Muscle of leg (tissue), 11 donors: Measurements from ENCODE around the gene TPST1. TPM values are rescaled to one million over a fixed set of nuclear protein-coding genes. Genes with fewer than 3 reads are reported as not detected.
"Not testable (repeated sequence)": the region's sequence is repeated elsewhere in the genome, so short reads cannot be mapped to it uniquely, and the experiment has no call there.

ENCODE experiments used
- DNase-seq: peaks from one replicate; pipeline ENCODE4 v3.0.0; 2013
- H3K27ac ChIP-seq: one replicate; pipeline ENCODE4 v1.5.1; 2013; ENCODE audit warnings: mild to moderate bottlenecking, low read length, control low read depth
- H3K27me3 ChIP-seq: one replicate; pipeline ENCODE4 v1.6.1; 2013; ENCODE audit warnings: low read length; ENCODE audit not compliant: control insufficient read depth, insufficient read depth
- H3K36me3 ChIP-seq: one replicate; pipeline ENCODE4 v1.6.1; 2013; ENCODE audit warnings: low read length; ENCODE audit not compliant: control insufficient read depth, insufficient read depth
- H3K4me1 ChIP-seq: one replicate; pipeline ENCODE4 v1.6.1; 2013; ENCODE audit warnings: low read length; ENCODE audit not compliant: control insufficient read depth, insufficient read depth
- H3K4me3 ChIP-seq: one replicate; pipeline ENCODE4 v1.5.1; 2013; ENCODE audit warnings: low read length, control low read depth
- H3K9me3 ChIP-seq: replicated peaks from 2 replicates; pipeline ENCODE4 v1.6.1; 2013; ENCODE audit warnings: low read depth, low read length; ENCODE audit not compliant: control insufficient read depth
- WGBS: methylation state at CpG from one replicate; pipeline ENCODE4 v1.1.5; 2013; ENCODE audit warnings: missing lambda C conversion rate; ENCODE audit not compliant: insufficient coverage; 5-methylcytosine and 5-hydroxymethylcytosine counted together
- polyA plus RNA-seq, 8 donors: library from polyadenylated mRNA; unstranded; fragments of 120-200 nt; gene quantifications; one replicate each; pipeline versions ENCODE4 v1.2.1 to v1.2.3, GENCODE V29; 2013; ENCODE audit warnings: inconsistent platforms in 1 of 8, low replicate concordance in 1 of 8; ENCODE audit not compliant: insufficient read length in 8 of 8, insufficient read depth in 1 of 8
- total RNA-seq: library from RNA; stranded (reverse); fragments of 120-200 nt; gene quantifications from one replicate; pipeline ENCODE4 v1.2.4, GENCODE V29; 2013

TPST1 gene
- total and polyA plus RNA-seq, 9 donors: 11.2 to 39.6 (median 16.3) TPM

GRCh38 chr7:66170309-66171231 lies 34.6 kb upstream of the TPST1 start:
- H3K4me3 ChIP-seq: no peak overlapping the region
- H3K27me3 ChIP-seq: no peaks in the 10 kb centered on the region
- WGBS: 48% methylated on average over 7 of the region's 16 CpGs
- no peak overlapping the region for H3K27ac ChIP-seq
- no peaks in the 10 kb centered on the region for H3K9me3 ChIP-seq
- peaks cover 5% of the 10 kb centered on the region for H3K4me1 ChIP-seq
- H3K36me3 ChIP-seq: no peaks in the 10 kb centered on the region
- peak; percentile 56 for DNase-seq

DNA sequence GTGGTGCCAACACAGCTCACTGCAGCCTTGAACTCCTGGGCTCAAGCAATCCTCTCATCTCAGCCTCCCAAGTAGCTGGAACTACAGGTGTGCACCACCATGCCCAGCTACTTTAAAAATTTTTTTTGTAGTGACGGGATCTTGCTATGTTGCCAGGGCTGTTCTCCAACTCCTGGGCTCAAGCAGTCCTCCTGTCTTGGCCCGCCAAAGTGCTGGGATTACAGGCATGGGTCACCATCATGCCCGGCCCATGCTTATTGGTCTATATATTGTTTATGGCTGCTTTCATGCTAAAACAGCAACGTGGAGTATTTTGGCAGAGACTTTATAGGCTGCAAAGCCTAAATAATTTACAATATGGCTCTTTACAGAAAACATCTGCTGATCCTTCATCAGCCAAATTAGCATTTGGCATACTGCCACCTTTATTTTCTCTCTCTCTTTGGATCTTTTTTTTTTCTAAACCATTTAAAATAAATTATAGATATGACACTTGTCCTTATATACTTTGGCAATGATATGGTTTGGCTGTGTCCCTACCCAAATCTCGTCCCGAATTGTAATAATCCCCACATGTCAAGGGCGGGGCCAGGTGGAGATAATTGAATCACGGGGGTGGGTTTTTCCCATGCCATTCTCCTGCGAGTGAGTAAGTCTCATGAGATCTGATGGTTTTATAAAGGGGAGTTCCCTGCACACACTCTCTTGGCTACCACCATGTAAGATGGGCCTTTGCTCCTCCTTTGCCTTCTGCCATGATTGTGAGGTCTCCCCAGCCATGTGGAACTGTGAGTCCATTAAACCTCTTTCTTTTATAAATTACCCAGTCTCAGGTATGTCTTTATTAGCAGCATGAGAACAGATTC lies 32.4 kb upstream of the TPST1 start:
- 67% methylated on average over 1 of the region's 9 CpGs for WGBS
- not testable (repeated sequence) for DNase-seq

GRCh38 chr7:66173856-66174255 lies 31.3 kb upstream of the TPST1 start:
- no peak for DNase-seq
- Histone ChIP-seq H3K27me3 (no peaks in the 10 kb centered on the region), H3K4me1 (peaks cover 5% of the 10 kb centered on the region), H3K4me3 (no peak overlapping the region), H3K36me3 (no peaks in the 10 kb centered on the region), H3K27ac (no peak overlapping the region), H3K9me3 (peaks cover 3% of the 10 kb centered on the region)
- WGBS: no CpG with 5 or more reads among the region's 5 CpGs

More for the DNA sequence above, 32.4 kb upstream of the TPST1 start:
- not testable (repeated sequence) for H3K9me3 ChIP-seq, H3K27ac ChIP-seq, H3K4me3 ChIP-seq, H3K27me3 ChIP-seq, H3K36me3 ChIP-seq, H3K4me1 ChIP-seq

GRCh38 chr7:66175006-66175405 lies 30.1 kb upstream of the TPST1 start:
- H3K27me3 ChIP-seq, H3K9me3 ChIP-seq, H3K4me3 ChIP-seq, DNase-seq, H3K36me3 ChIP-seq, H3K4me1 ChIP-seq, H3K27ac ChIP-seq: not testable (repeated sequence)
- 65% methylated on average over 5 of the region's 8 CpGs for WGBS

GRCh38 chr7:66176914-66177313 lies 28.2 kb upstream of the TPST1 start:
- Histone ChIP-seq H3K27me3 (no peaks in the 10 kb centered on the region), H3K4me3 (no peak overlapping the region), H3K27ac (no peak overlapping the region), H3K4me1 (no peaks in the 10 kb centered on the region), H3K36me3 (no peaks in the 10 kb centered on the region), H3K9me3 (peaks cover 3% of the 10 kb centered on the region)
- WGBS: 55% methylated on average over 2 of the region's 2 CpGs
- DNase-seq: peak; percentile 19

DNA sequence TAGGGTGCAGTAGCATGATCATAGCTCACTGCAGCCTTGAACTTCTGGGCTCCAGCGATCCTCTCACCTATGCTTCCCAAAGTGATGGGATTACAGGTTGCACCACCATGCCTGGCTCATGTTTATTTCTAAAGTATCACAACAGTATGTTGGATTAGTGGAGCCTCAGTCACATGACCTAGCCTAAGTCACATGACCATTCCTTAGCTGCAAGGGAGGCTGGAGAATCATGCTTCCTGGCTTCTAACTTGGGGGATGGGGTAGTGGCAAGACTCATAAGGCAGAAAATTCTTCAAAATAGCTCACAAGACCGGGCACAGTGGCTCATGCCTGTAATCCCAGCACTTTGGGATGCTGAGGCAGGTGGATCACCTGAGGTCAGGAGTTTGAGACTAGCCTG lies 26.9 kb upstream of the TPST1 start:
- Histone ChIP-seq H3K9me3 (peaks cover 3% of the 10 kb centered on the region), H3K4me1 (no peaks in the 10 kb centered on the region), H3K4me3 (no peak overlapping the region), H3K27me3 (no peaks in the 10 kb centered on the region), H3K36me3 (no peaks in the 10 kb centered on the region), H3K27ac (no peak overlapping the region)
- no peak for DNase-seq
- WGBS: 100% methylated on average over 1 of the region's 2 CpGs

DNA sequence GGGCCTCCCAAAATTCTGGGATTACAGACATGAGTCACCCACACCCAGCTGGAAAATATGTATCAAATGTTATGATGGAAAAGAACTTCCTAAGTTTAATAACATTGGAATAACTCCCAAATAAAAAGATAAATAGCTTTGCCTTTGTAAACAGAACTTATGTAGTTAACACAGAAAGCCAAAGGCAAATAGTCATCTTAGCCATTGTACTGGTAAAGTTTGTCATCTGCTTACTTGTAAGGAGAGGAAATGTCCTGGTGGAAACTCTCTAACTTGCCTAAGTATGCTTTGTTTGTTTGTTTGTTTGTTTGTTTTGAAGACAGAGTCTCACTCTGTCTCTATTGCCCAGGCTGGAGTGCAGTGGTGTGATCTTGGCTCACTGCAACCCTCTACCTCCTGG lies 23.8 kb upstream of the TPST1 start:
- H3K36me3 ChIP-seq: no peaks in the 10 kb centered on the region
- no peaks in the 10 kb centered on the region for H3K4me1 ChIP-seq
- no peak overlapping the region for H3K27ac ChIP-seq

DNA sequence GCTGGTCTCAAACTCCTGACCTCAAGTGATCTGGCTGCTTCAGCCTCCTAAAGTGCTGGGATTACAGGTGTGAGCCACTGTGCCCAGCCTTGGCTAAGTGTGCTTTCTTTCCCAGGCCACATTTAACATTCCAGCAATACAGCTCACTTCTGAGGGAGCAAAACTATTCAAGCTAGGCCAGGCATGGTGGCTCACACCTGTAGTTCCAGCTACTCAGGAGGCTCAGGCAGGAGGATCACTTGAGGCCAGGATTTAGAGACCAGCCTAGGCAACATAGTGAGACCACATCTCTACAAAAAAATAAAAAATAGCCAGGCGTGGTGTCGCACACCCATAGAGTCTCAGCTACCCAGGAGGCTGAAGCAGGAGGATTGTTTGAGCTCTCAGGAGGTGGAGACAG lies 23.3 kb upstream of the TPST1 start:
- Histone ChIP-seq H3K4me3 (no peak overlapping the region), H3K36me3 (no peaks in the 10 kb centered on the region), H3K27me3 (no peaks in the 10 kb centered on the region), H3K9me3 (peaks cover 3% of the 10 kb centered on the region), H3K27ac (no peak overlapping the region), H3K4me1 (no peaks in the 10 kb centered on the region)
- no CpG with 5 or more reads among the region's 2 CpGs for WGBS
- no peak for DNase-seq

More for the DNA sequence above, 23.8 kb upstream of the TPST1 start:
- no peaks in the 10 kb centered on the region for H3K27me3 ChIP-seq
- H3K4me3 ChIP-seq: no peak overlapping the region
- no peak for DNase-seq
- H3K9me3 ChIP-seq: peaks cover 3% of the 10 kb centered on the region

- Histone ChIP-seq H3K36me3 (no peaks in the 10 kb centered on the region), H3K9me3 (peaks cover 3% of the 10 kb centered on the region), H3K27ac (no peak overlapping the region), H3K4me3 (no peak overlapping the region), H3K4me1 (peaks cover 2% of the 10 kb centered on the region), H3K27me3 (no peaks in the 10 kb centered on the region)
- no peak for DNase-seq
- 100% methylated on average over 2 of the region's 6 CpGs for WGBS
These were observed 22.2 kb upstream of the TPST1 start for GRCh38 chr7:66182920-66183319.

GRCh38 chr7:66183700-66184099 lies 21.4 kb upstream of the TPST1 start:
- no peak overlapping the region for H3K27ac ChIP-seq

More at GRCh38 chr7:66183700-66184099, 21.4 kb upstream of the TPST1 start:
- 83% methylated on average over 2 of the region's 2 CpGs for whole genome bisulfite sequencing
- no peak for DNase-seq
- Histone ChIP-seq H3K9me3 (no peaks in the 10 kb centered on the region), H3K4me1 (peaks cover 3% of the 10 kb centered on the region), H3K27me3 (no peaks in the 10 kb centered on the region), H3K4me3 (no peak overlapping the region), H3K36me3 (no peaks in the 10 kb centered on the region)
